HG02938 (cell line): ENCODE measurements around the gene PLCB4.

Experiments used
- ATAC-seq: cut with Tn5 transposase; IDR thresholded peaks from one replicate; pipeline ENCODE4 v1.9.1; 2021; ENCODE audit warnings: mild to moderate bottlenecking, moderate library complexity; ENCODE audit not compliant: unreplicated experiment

Gene PLCB4

GRCh38 chr20:9301129-9302090, 232.5 kb downstream of the PLCB4 start:
- ATAC-seq = no peak

GRCh38 chr20:9302091-9302462, 233.2 kb downstream of the PLCB4 start:
- no peak for ATAC-seq

GRCh38 chr20:9306521-9306920, 237.6 kb downstream of the PLCB4 start:
- no peak for ATAC-seq

- ATAC-seq = no peak
These were observed 239.2 kb downstream of the PLCB4 start for GRCh38 chr20:9308056-9308455.

GRCh38 chr20:9311132-9311531, 242.2 kb downstream of the PLCB4 start:
- no peak for ATAC-seq

GRCh38 chr20:9319687-9320384, 250.9 kb downstream of the PLCB4 start:
- no peak for ATAC-seq

- ATAC-seq = no peak
These were observed 252.1 kb downstream of the PLCB4 start for GRCh38 chr20:9321007-9321406.

GRCh38 chr20:9322661-9323060, 253.8 kb downstream of the PLCB4 start:
- ATAC-seq = no peak

GRCh38 chr20:9323622-9324021, 254.7 kb downstream of the PLCB4 start:
- ATAC-seq = no peak

- no peak for ATAC-seq
These were observed 260.6 kb downstream of the PLCB4 start for GRCh38 chr20:9329355-9330101.

- ATAC-seq = no peak
These were observed 261.3 kb downstream of the PLCB4 start for GRCh38 chr20:9330151-9330550.

- no peak for ATAC-seq
These were observed 263.0 kb downstream of the PLCB4 start for GRCh38 chr20:9331707-9332435.

- ATAC-seq = no peak
These were observed 264.0 kb downstream of the PLCB4 start for GRCh38 chr20:9332791-9333479.

GRCh38 chr20:9334866-9335265, 266.0 kb downstream of the PLCB4 start:
- ATAC-seq = no peak

- no peak for ATAC-seq
These were observed 269.2 kb downstream of the PLCB4 start for GRCh38 chr20:9338101-9338500.

GRCh38 chr20:9339708-9340107, 270.8 kb downstream of the PLCB4 start:
- no peak for ATAC-seq

GRCh38 chr20:9342651-9343050, 273.8 kb downstream of the PLCB4 start:
- no peak for ATAC-seq

GRCh38 chr20:9344083-9344920, 275.4 kb downstream of the PLCB4 start:
- no peak for ATAC-seq

GRCh38 chr20:9348316-9348715, 279.4 kb downstream of the PLCB4 start:
- ATAC-seq = no peak
